GM06990 (cell line): ENCODE measurements around the gene PDZD2.

Experiments
- DNase-seq: peaks from one replicate; pipeline ENCODE4 v3.0.0-alpha.2; 2011; ENCODE audit not compliant: insufficient read length; ENCODE audit errors: extremely low read depth
- H3K27me3 ChIP-seq: replicated peaks from 2 replicates; pipeline ENCODE4 v1.6.0; 2011; ENCODE audit warnings: low read length; ENCODE audit not compliant: control insufficient read depth, insufficient read depth
- H3K36me3 ChIP-seq: 2 replicates; pipeline ENCODE4 v1.5.1; 2011; ENCODE audit warnings: low read length; ENCODE audit not compliant: control insufficient read depth, insufficient read depth
- H3K4me3 ChIP-seq: replicated peaks from 2 replicates; pipeline ENCODE4 v1.5.1; 2011; ENCODE audit warnings: low read depth, mild to moderate bottlenecking, control low read depth, low read length
- CTCF ChIP-seq: IDR thresholded peaks from 2 replicates; pipeline ENCODE4 v1.5.1; 2011; ENCODE audit warnings: low read length, control low read depth, mild to moderate bottlenecking, inconsistent platforms; ENCODE audit not compliant: insufficient read depth, poor library complexity, severe bottlenecking

Gene PDZD2

GRCh38 chr5:31941151-31941755, 302.3 kb downstream of the PDZD2 start:
- no peak for DNase-seq
- no peak for TF ChIP-seq CTCF
- H3K36me3 ChIP-seq: no peaks in the 10 kb centered on the region
- H3K27me3 ChIP-seq: no peaks in the 10 kb centered on the region; the same call in none of the 2 replicates
- H3K4me3 ChIP-seq: no peak overlapping the region

DNA sequence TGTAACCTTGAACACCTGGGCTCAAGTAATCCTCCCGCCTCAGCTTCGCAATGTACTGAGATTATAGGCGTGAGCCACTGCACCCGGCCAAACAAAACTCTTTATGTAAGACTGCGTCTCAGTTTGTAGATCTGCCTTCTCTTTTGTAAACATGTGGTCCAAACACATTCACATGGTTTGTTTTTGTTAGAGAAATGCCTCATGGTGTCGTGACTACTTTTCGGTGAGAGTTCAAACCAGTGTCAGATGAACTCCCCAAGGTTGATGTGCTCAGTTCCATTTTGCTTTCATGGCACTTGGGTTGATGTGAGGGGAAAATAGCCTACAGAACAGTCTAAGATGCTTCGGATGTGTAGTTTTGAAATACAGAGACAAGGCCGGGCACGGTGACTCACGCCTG, 303.6 kb downstream of the PDZD2 start:
- no peak for DNase-seq
- Histone ChIP-seq H3K4me3 (no peak overlapping the region), H3K27me3 (no peaks in the 10 kb centered on the region; the same call in none of the 2 replicates), H3K36me3 (no peaks in the 10 kb centered on the region)
- TF ChIP-seq CTCF: no peak

DNA sequence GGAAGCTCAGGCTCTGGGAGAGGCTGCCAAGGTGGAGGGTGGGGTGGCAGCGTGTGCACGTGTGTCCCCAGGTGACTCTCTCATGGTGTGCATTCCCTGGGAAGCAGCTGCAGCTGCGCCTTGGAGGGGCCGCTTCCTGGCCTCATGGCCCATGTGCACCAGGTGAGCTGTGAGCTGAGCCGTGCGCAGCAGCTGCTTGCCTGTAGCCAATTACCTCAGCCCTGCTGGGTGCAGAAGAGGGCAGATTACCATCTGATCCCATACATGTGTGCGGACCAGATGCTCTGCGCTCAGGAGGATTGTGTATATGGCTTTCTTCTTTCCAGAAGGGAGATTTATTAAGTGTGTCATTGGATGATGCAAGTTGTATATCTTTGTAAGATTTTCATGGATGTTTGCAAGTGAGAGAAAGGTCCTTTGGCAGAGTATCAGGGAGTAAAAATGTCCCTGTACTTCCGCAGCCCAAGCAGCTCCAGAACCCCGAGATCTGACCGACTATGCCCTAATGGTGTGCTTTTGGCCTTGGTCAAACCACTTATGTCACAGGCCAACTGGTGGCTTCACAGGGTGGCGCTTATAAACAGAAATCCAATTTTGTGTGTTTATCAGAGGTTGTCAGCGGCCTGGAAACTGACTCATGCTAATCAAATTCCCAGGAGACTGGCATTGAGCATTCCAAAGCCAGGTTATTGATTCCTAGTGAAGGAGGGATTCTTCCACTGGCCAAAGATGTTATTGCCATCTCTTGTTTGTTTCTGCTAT, 305.9 kb downstream of the PDZD2 start:
- TF ChIP-seq CTCF: no peak
- Histone ChIP-seq H3K27me3 (no peaks in the 10 kb centered on the region; the same call in 1 of the 2 replicates), H3K36me3 (no peaks in the 10 kb centered on the region), H3K4me3 (no peak overlapping the region)
- no peak for DNase-seq

- no peaks in the 10 kb centered on the region for H3K36me3 ChIP-seq
- H3K4me3 ChIP-seq: no peak overlapping the region
- DNase-seq: no peak
- H3K27me3 ChIP-seq: no peaks in the 10 kb centered on the region
- no peak for TF ChIP-seq CTCF
These were observed 309.1 kb downstream of the PDZD2 start for GRCh38 chr5:31948006-31948405.

DNA sequence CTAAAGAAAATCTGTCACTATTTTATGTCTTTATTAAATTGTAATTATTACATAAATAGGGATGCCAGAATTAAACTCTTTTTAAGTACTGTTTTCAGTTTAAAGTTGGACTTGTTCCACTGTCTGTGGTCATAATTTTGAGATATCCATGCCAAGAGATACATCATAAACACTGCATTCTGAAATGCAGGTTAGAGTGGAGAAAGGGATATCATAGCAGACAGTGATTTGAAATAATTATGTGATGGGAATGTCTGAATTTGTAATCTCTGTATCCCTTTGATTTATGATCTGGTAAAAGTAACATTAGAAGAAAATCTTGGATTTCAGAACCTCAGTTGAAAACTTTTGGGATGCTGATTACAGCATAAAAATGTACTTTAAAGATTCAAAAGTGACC, 313.1 kb downstream of the PDZD2 start:
- H3K27me3 ChIP-seq: no peaks in the 10 kb centered on the region
- no peak overlapping the region for H3K4me3 ChIP-seq
- no peaks in the 10 kb centered on the region for H3K36me3 ChIP-seq
- TF ChIP-seq CTCF: no peak
- no peak for DNase-seq
